ENCODE results near the gene YRDC. TPM values are rescaled to one million over a fixed set of nuclear protein-coding genes. Genes with fewer than 3 reads are reported as not detected.

Gene YRDC
- total and polyA plus RNA-seq, 9 of the 15 experiments (the other 6 are each of a cell fraction or from before 2014, with no cell fraction given), result 11.1 to 58.5 (median 49.8) TPM

GRCh38 chr1:37762516-37762915 is 45.5 kb downstream of the YRDC start:
- Histone ChIP-seq H3K9ac (ENCODE audit: insufficient read depth in 1 of 2, low read depth in 2 of 2, low read length in 2 of 2) (no peak overlapping the region), H3K9me1 (ENCODE audit: control insufficient read depth, insufficient read depth, low read length) (no peaks in the 10 kb centered on the region), H3K27ac (ENCODE audit: extremely low read depth, low read depth, low read length) (no peak overlapping the region), H3K36me3 (ENCODE audit: control insufficient read depth, insufficient read depth, low read length) (no peaks in the 10 kb centered on the region), H2AFZ (ENCODE audit: low read depth, low read length) (no peak overlapping the region), H3K9me3 (replicated peaks; ENCODE audit: control insufficient read depth, insufficient read depth, low read depth, low read length) (no peaks in the 10 kb centered on the region), H3K4me1 (replicated peaks in 1 of 2; ENCODE audit: control insufficient read depth in 2 of 2, insufficient read depth in 2 of 2, low read length in 2 of 2) (peaks cover 4 to 34% of the 10 kb centered on the region in 2 experiments; a peak in 3 of 5 replicates), H3K27me3 (ENCODE audit: control insufficient read depth in 2 of 2, insufficient read depth in 2 of 2, low read length in 2 of 2) (peaks cover 34 to 42% of the 10 kb centered on the region in 2 experiments), H3K4me3 (no peak overlapping the region), H4K20me1 (replicated peaks; ENCODE audit: control insufficient read depth, insufficient read depth, low read length) (peaks cover 11% of the 10 kb centered on the region), H3K79me2 (ENCODE audit: control insufficient read depth, insufficient read depth, low read length) (no peaks in the 10 kb centered on the region), H3K4me2 (ENCODE audit: insufficient read depth, low read length) (no peak overlapping the region)
- BruUV-seq (replicated peaks), result no TSS peak
- 0% methylated on average over 2 of the region's 2 CpGs for WGBS (ENCODE audit: insufficient coverage, low coverage, missing lambda C conversion rate)
- DNase-seq (ENCODE audit: extremely low read depth in 1 of 4, low spot score in 3 of 4) (no peak), FAIRE-seq (no peak), ATAC-seq (no peak)
- in situ Hi-C loops (cut with MboI) (no loop called here), intact Hi-C loops (cut with micrococcal nuclease) (loop anchor here (10.0 kb wide), 1 partner anchor 158 kb away; no protein-coding TSS in a partner anchor)
- no peak for TF ChIP-seq CLOCK (CRISPR knock-in tag; IDR thresholded peaks at IDR 0.05; ENCODE audit: borderline replicate concordance)
- TF ChIP-seq CTCFL (IDR thresholded peaks at IDR 0.05; ENCODE audit: borderline replicate concordance, insufficient read depth, low read depth, low read length, poor library complexity, severe bottlenecking), result no peak
- TF ChIP-seq POLR2H (tag; IDR thresholded peaks at IDR 0.05; ENCODE audit: low read depth), result no peak
- no peak for TF ChIP-seq POLR2G (IDR thresholded peaks at IDR 0.05; ENCODE audit: low read depth, low read length)
- TF ChIP-seq CHCHD3 (CRISPR knock-in tag; IDR thresholded peaks at IDR 0.05), result no peak
- no peak for TF ChIP-seq ARNT (IDR thresholded peaks at IDR 0.05)
- TF ChIP-seq ZNF140 (CRISPR knock-in tag; IDR thresholded peaks at IDR 0.05), result no peak
- TF ChIP-seq ZBTB2 (IDR thresholded peaks at IDR 0.05), result no peak
- no peak for TF ChIP-seq PCBP2 (IDR thresholded peaks at IDR 0.05; ENCODE audit: low read depth, low read length, poor library complexity, severe bottlenecking)
- no peak for TF ChIP-seq BCLAF1 (IDR thresholded peaks at IDR 0.05; ENCODE audit: borderline replicate concordance in 1 of 2, control insufficient read depth in 1 of 2, low read depth in 2 of 2, low read length in 1 of 2)
- no peak for TF ChIP-seq FOXA3 (CRISPR knock-in tag; conservative IDR thresholded peaks at IDR 0.05 in 1 of 2, IDR thresholded peaks at IDR 0.05 in 1 of 2)
- ChIA-PET POLR2A (interaction anchor here (1.3 kb wide), 1 partner anchor 12 kb away, joined by 4 read pairs; no protein-coding TSS in a partner anchor), CTCF (ENCODE audit: low intra/inter-chr PET ratio) (no interaction called here)
